Amniotic stem cell (primary cell): ENCODE data around the gene AMBRA1.
"Not testable (repeated sequence)": the region's sequence is repeated elsewhere in the genome, so short reads cannot be mapped to it uniquely, and the experiment has no call there.

Experiments
- DNase-seq: peaks from one replicate; lab custom pipeline; 2025; lab: John Stamatoyannopoulos, UW

AMBRA1 gene

GRCh38 chr11:46612326-46612725 lies 18.5 kb upstream of the AMBRA1 start:
- no peak for DNase-seq

DNA sequence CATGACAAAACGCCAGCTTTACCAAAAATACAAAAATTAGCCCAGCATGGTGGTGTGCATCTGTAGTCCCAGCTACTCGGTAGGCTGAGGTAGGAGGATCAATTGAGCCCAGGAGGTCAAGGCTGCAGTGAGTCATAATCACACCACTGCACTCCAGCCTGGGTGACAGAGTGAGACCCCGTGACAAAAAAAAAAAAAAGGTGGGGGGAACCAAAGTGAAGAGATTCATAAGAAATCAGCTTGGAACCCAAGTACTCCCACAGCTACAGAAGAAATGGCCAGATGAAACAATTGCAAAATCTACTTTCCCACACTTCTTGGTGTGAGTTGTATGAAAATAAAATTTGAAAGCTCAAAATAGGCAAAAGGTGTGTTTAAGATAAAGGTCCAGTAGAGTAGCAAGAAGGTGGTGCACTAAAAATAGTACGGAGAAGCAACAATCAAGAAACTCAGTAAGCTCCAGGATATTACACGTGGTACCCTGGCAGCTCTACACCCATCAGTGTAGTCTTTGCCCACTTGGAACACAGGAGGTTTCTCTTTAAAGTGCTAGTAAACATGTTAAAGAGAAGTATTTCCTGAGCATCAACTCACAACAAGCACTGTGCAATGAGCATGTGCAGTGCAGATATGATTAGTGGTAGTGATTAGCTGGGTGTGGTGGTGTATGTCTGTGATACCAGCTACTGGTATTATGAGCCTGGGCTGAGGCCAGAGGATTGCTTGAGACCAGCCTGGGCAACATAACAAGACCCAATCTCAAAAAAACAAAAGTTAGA lies 17.9 kb upstream of the AMBRA1 start:
- no peak for DNase-seq

- no peak for DNase-seq
Measured at GRCh38 chr11:46609386-46609785, 15.6 kb upstream of the AMBRA1 start.

DNA sequence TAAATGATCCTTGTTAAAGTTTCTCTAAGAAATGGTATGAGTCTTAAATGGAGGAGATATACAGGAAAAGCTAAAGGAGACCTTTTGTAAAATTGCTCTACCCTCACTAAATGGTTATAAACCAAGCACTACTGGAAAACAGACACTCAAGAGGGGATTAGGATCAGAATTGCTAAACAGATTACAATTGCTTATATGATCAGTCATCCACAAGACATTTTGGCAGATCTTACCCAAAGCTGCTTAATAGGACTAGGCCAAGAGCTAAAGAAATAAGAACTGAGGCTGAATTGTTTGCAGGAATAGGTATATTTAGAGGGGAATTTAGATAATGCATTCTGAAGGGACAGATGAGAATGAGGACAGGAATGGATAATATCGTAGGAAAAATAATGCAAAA lies 13.7 kb upstream of the AMBRA1 start:
- DNase-seq, result no peak

DNA sequence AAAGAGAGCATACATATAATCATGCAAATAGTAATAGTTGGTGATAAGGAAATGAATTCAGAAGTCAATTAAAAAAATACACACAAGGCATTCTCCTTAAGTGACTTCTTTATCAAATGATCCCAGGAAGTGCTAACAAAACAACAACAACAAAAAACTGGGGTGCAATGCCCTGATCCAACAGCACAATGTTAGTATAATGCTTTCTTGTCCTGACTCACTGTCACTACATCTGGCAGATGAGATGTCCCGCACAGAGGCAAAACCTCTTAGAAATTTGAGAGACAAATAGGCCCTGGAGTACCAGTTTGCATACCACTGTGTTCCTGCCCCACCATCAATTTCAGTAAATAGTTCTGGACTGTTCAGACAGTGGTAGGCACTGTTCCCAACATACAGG lies 11.0 kb upstream of the AMBRA1 start:
- no peak for DNase-seq

- no peak for DNase-seq
Measured at GRCh38 chr11:46603704-46604308, 10.0 kb upstream of the AMBRA1 start.

GRCh38 chr11:46601129-46601528 lies 7.3 kb upstream of the AMBRA1 start:
- DNase-seq, result no peak

- no peak for DNase-seq
Measured at GRCh38 chr11:46600194-46600960, 6.6 kb upstream of the AMBRA1 start.

GRCh38 chr11:46599340-46600193 lies 5.7 kb upstream of the AMBRA1 start:
- DNase-seq, result no peak

- no peak for DNase-seq
Measured at GRCh38 chr11:46597609-46598219, 3.9 kb upstream of the AMBRA1 start.

- DNase-seq, result no peak
Measured at GRCh38 chr11:46597155-46597554, 3.3 kb upstream of the AMBRA1 start.

DNA sequence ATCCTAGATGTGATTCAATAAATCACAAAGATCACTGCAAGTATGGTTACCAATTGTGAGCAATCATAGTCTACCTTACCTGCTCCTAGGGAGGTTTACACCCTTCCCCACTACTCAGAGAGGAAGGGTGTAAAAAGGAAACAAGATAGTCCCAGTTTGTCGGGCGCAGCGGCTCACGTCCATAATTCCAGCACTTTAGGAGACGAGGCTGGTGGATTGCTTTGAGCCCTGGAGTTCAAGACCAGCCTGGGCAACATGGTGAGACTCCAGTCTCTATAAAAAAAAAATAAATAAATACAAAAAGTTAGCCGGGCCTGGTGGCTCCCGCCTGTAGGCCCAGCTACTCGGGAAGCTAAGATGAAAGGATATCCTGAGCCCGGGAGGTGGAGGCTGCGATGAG lies 962 bp upstream of the AMBRA1 start:
- no peak for DNase-seq

GRCh38 chr11:46594374-46594700 lies 514 bp upstream of the AMBRA1 start:
- no peak for DNase-seq

DNA sequence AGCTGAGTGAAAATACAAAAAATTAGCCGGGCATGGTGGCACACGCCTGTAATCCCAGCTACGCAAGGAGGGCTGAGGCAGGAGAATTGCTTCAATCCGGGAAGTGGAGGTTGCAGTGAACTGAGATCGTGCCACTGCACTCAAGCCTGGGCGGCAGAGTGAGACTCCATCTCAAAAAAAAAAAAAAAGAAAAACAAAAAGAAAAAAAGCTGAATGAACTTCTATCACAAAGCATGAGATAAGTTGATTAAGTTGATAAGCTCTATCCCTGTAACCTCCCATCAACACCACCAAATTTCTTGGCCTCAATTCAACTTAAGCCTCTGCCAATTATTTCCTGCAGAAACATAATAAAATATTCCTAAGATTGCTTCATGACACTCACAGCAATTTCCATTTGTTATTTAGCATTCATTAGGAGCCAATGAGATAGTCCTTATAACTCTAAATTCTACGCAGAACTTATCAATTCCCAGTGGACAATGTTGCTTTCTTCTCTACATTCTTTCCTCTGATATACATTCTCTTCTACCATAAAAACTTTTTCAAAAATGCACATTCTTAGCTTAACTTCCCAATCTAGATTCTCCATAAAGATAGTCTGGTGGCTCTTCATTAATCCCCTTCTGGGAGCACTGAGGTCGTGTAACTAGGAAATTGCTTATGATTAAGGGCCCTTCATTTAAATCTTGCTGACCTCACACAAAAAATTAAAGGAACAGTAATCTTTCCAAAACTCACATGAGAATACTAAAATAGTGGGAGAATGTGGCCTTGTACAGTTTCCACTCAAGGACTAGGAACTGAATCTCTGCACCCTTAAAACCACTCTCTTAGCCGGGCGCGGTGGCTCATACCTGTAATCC lies 2.9 kb downstream of the AMBRA1 start:
- no peak for DNase-seq

DNA sequence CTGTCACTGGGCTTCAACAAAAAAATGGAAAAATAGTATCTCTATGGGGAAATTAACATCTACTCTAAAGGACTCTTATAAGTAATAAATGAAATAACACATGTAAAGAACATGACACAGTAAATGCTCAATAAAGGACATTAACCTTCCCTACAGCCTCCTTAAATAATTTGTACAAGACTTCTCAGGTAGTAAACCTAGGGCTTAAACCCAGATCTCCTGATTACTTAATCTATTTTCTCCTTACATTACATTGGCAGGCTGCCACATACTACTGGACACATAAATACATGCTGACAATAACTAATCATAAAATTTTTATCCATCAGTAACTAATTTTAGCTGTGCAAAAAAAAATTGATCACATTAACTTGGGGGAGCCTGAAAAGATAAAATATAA lies 4.9 kb downstream of the AMBRA1 start:
- DNase-seq, result no peak

DNA sequence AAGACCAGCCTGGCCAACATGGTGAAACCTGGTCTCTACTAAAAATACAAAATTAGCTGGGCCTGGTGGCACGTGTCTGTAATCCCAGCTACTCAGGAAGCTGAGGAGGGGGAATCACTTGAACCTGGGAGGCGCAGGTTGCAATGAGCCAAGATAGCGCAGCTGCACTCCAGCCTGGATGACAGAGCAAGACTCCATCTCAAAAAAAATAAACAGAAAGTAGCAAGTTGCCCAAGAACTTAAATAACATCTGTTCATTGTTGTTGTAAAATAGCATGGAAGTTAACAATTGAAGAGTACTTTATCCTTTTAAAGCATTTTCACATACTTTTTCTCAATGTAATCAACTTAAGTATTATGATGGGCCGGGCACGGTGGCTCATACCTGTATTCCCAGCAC lies 5.7 kb downstream of the AMBRA1 start:
- DNase-seq, result no peak

DNA sequence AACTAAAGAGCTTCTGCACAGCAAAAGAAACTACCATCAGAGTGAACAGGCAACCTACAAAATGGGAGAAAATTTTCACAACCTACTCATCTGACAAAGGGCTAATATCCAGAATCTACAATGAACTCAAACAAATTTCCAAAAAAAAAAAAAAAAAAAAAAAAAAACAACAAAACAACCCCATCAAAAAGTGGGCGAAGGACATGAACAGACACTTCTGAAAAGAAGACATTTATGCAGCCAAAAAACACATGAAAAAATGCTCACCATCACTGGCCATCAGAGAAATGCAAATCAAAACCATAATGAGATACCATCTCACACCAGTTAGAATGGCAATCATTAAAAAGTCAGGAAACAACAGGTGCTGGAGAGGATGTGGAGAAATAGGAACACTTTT lies 10.3 kb downstream of the AMBRA1 start:
- not testable (repeated sequence) for DNase-seq

DNA sequence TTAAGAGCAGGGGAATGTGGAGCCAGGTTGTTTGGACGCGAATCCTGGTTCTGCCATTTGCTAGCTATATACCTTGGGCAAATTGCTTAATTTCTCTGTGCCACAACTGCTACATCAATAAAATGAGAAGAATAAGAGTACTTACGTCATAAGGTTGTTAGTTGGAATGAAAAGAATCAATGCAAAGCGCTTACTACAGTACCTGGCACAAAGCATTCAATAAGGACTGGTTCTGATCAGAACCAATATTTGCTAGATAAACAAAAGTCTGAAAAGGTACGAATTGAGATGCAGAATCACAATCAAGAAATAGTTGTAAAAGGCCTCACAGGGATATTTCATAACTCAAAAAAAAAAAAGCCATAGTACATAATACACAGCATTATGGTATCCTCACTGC lies 11.2 kb downstream of the AMBRA1 start:
- DNase-seq, result no peak

DNA sequence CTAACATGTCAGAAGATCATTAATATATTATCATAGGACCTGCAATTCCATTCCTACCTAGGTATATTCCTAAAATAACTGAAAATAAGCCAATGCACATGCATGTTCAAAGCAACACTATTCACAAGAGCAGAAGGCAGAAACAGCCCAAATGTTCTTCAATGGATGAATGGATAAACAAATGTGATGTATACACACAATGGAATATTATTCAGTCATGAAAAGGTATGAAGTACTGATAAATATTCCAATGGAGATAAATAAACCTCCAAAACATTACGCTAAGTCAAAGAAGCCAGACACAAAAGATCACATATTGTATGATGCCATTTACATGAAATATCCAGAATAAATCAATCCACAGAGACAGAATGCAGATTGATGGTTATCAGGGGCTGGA lies 16.8 kb downstream of the AMBRA1 start:
- no peak for DNase-seq

DNA sequence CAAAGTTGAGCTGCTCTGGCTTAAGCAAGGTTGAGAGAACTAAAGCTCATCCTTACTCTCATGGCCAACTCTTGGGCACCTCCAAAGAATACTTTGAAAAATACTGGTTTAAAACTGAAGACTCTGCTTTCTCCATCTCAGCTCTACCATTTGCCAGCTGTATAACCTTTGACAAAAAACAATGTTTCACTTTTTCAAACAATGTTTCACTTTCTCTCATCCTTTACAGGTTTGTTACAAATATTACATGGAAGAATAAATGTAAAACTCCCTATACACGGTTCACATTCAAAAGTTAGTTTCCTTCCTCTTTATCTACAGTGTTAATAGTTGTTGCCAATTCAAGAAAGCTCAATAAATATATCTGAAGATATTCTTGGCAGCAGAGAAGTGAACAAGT lies 19.2 kb downstream of the AMBRA1 start:
- DNase-seq, result no peak
